ENCODE data around the gene CDK2AP2.

- TF ChIP-seq GATA3 (IDR thresholded peaks at IDR 0.05; ENCODE audit: low read depth, low read length) (no peak), GATA2 (IDR thresholded peaks at IDR 0.05; ENCODE audit: low read depth, low read length) (no peak)
Observed at GRCh38 chr11:67539550-67539949, 31.6 kb upstream of the CDK2AP2 start.
